Effector memory CD8-positive, alpha-beta T cell (primary cell): ENCODE results near the gene MOB3C.

Experiments used
- ATAC-seq: fragments of 150-1000 bp; cut with Tn5 transposase; replicated peaks from 2 replicates; pipeline ENCODE4 v1.10.0; 2021; ENCODE audit warnings: mild to moderate bottlenecking, moderate library complexity
- DNase-seq, 3 experiments: peaks; one replicate each; pipeline ENCODE4 v3.0.0; 2021
- H3K27ac Mint-ChIP-seq, 2 donors: one replicate each; pipeline ENCODE4 v1.8.0; 2022; ENCODE audit warnings: mild to moderate bottlenecking in 2 of 2, mixed read lengths in 2 of 2, moderate library complexity in 2 of 2
- H3K27me3 Mint-ChIP-seq, 2 donors: one replicate each; pipeline ENCODE4 v1.8.0; 2022; ENCODE audit warnings: mixed read lengths in 2 of 2
- H3K36me3 Mint-ChIP-seq: one replicate; pipeline ENCODE4 v1.8.0; 2022; ENCODE audit warnings: mild to moderate bottlenecking, moderate library complexity, mixed read lengths; ENCODE audit not compliant: insufficient read depth
- H3K4me1 Mint-ChIP-seq, 2 donors: one replicate each; pipeline ENCODE4 v1.8.0; 2022; ENCODE audit warnings: low read depth in 2 of 2, mixed read lengths in 2 of 2
- H3K4me3 Mint-ChIP-seq, 2 donors: one replicate each; pipeline ENCODE4 v1.8.0; 2022; ENCODE audit warnings: mild to moderate bottlenecking in 2 of 2, mixed read lengths in 2 of 2, moderate library complexity in 2 of 2
- H3K9me3 Mint-ChIP-seq, 2 donors: one replicate each; pipeline ENCODE4 v1.8.0; 2022; ENCODE audit warnings: mixed read lengths in 2 of 2

Gene MOB3C

DNA sequence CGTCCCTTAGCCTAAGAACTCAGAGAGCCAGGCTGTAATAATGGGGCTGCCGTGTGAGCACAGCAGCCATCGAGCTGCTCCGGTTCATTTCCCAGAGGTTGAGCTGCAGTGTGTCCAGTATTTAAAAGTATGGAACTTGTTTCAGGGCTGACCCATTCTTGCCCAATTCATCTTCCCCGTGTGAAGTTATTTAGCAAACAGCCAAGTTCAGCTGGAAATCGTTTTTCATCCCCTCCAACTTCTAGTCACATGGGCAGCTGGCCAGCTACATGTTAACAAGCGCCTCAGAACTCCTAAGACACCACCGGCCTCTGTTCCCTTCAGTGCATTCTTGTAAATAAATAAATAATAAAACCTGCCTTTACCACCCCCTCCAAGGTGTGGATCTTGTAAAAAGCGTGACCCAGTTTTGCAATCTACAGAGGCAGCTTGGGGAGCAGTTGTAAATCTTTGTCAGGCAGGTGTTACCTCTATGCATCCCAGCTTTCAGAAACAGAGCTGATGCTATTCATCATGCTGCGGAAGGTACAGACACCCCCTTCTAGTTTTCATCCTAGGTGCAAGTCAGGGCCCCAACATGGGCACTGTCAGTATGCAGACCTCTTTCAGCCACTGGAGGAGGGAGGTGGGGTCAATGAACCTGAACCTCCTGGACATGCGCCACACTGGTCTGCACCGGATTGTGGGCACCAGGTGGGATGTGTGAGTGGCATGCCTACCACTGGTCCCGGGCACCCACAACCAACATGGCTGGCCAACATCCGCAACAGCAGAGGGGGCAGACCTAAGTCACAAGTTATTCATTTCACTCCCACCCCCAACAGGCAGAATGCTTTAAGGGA is 46.5 kb downstream of the MOB3C start:
- peaks cover 0 to 3% of the 10 kb centered on the region in 2 donors for H3K4me1 Mint-ChIP-seq
- H3K27ac Mint-ChIP-seq, result no peak overlapping the region
- H3K27me3 Mint-ChIP-seq, result no peaks in the 10 kb centered on the region
- ATAC-seq (no peak), DNase-seq (no peak)
- no peak overlapping the region for H3K4me3 Mint-ChIP-seq
- peaks cover 30% of the 10 kb centered on the region for H3K36me3 Mint-ChIP-seq
- H3K9me3 Mint-ChIP-seq, result no peaks in the 10 kb centered on the region

GRCh38 chr1:46569116-46569515 is 47.5 kb downstream of the MOB3C start:
- Mint-ChIP-seq H3K4me1 (peaks cover 0 to 3% of the 10 kb centered on the region in 2 donors), H3K9me3 (no peaks in the 10 kb centered on the region), H3K36me3 (peaks cover 39% of the 10 kb centered on the region), H3K4me3 (no peak overlapping the region), H3K27me3 (no peaks in the 10 kb centered on the region), H3K27ac (no peak overlapping the region)
- DNase-seq, result no peak
- no peak for ATAC-seq

DNA sequence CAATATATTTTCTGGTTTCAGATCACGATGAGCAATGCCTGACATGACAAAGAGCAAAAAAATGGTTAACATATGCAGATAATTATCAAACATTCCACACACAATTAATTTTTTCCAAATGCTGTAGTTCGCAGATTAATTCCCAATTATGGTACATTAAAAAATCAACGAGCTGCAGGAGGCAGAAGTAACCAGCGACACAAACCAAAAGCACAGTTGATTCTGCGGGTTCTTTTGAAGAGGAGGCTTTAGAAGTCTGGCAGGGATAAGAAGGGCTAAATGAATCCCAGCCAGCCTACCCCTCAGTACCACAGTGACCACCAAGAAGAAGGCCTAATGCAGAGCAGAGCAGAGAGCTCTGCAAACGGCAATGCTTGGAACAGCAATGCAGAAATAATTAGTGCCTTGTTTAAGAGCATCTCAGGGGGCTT is 48.1 kb downstream of the MOB3C start:
- H3K4me1 Mint-ChIP-seq, result peaks cover 0 to 3% of the 10 kb centered on the region in 2 donors
- H3K27me3 Mint-ChIP-seq, result no peaks in the 10 kb centered on the region
- no peak for DNase-seq
- H3K27ac Mint-ChIP-seq, result no peak overlapping the region
- H3K4me3 Mint-ChIP-seq, result no peak overlapping the region
- peaks cover 41% of the 10 kb centered on the region for H3K36me3 Mint-ChIP-seq
- ATAC-seq, result no peak
- H3K9me3 Mint-ChIP-seq, result no peaks in the 10 kb centered on the region

DNA sequence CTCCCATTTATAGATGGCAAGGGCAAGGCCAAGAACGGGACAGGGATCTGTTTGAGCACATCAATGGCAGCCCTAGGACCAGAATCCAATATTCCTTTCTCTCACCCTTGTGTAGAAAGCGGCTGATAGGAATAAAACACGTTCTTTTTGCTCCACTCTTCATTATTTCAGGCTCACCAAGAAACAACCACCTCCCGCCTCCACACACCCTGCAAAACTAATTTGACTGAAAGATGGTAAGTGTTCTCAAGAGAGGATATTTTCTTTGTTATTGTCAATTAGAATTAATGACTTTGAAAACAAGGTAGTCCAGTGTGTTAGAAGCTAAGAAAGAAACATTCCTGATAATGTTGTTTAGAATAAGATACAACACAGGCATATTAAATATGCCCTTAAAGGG is 53.3 kb downstream of the MOB3C start:
- peak overlapping the region in 1 of 2 donors; percentile 22 for H3K27ac Mint-ChIP-seq
- H3K4me3 Mint-ChIP-seq, result no peak overlapping the region
- DNase-seq (no peak), ATAC-seq (no peak)
- H3K27me3 Mint-ChIP-seq, result no peaks in the 10 kb centered on the region
- peaks cover 0 to 3% of the 10 kb centered on the region in 2 donors for H3K4me1 Mint-ChIP-seq
- no peaks in the 10 kb centered on the region for H3K9me3 Mint-ChIP-seq
- H3K36me3 Mint-ChIP-seq, result peaks cover 53% of the 10 kb centered on the region

DNA sequence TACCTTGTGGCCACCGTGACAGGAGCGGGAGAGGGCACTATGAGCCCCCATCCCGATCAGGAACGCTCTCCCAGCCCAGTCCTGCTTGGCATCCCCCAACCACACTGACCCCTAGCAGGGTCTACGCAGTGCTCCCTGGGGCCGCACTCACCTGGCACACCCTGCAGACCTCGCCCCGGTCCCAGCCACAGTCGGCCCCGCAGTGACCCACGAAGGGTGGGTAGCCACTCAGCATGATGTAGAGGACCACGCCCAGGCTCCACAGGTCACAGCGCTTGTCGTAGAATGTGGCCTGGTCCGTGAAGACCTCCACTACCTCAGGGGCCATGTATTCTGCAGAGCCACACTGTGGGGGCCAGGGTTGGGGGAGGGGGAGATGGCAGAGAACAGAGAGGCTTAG is 54.1 kb downstream of the MOB3C start:
- Mint-ChIP-seq H3K4me1 (peaks cover 0 to 2% of the 10 kb centered on the region in 2 donors), H3K27ac (peak overlapping the region in 1 of 2 donors; percentile 75), H3K9me3 (no peaks in the 10 kb centered on the region), H3K36me3 (peaks cover 45% of the 10 kb centered on the region), H3K27me3 (no peaks in the 10 kb centered on the region), H3K4me3 (no peak overlapping the region)
- DNase-seq (no peak), ATAC-seq (no peak)

- H3K4me3 Mint-ChIP-seq, result no peak overlapping the region
Observed at GRCh38 chr1:46558966-46559365, 57.6 kb downstream of the MOB3C start.

DNA sequence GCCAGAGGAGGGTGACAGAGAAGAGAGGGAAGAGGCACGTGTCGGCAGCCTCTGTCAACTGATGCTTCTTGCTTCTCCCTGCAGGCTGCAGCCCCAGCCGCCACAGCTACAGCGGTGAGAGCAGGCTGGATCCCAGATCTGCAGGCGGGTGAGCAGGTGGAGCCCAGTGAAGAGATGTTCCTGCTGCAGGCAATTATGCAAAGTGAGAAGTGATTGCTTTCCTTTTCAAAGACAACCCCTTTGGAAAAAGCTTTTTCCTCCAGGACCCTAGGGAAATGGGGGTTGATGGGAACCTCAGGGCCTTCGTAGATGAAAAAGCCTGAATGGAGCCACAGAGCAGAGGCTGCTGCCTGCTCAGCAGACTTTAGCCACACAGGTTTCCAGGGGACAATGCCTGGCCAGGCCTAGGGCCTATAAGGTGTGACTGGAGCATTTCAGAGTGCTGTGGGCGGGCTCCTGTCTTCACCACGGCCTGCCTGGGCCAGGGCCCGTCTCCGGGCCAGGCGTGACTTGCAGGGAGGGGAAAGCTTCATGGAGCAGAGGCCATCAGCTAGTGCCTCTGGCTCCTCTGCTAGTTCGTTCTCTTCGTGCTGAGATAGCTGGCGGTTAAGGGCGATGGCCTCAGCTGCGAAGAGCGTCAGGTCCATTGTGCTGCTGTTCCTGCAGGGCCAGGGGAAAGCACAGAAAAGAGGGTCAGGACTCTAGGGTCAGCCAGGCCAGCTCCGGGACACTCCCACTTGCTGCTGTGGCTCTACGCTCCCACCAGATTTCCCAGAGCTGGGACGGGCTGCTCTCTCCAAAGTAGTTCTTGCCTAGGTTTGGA is 58.3 kb downstream of the MOB3C start:
- Mint-ChIP-seq H3K4me1 (peaks cover 0 to 10% of the 10 kb centered on the region in 2 donors), H3K27ac (peak overlapping the region in 1 of 2 donors; percentile 72), H3K36me3 (peaks cover 25% of the 10 kb centered on the region), H3K9me3 (no peaks in the 10 kb centered on the region), H3K27me3 (no peaks in the 10 kb centered on the region), H3K4me3 (no peak overlapping the region)
- DNase-seq, result no peak
- ATAC-seq, result no peak

More at GRCh38 chr1:46558966-46559365, 57.6 kb downstream of the MOB3C start:
- H3K4me1 Mint-ChIP-seq, result peaks cover 0 to 10% of the 10 kb centered on the region in 2 donors
- peaks cover 31% of the 10 kb centered on the region for H3K36me3 Mint-ChIP-seq
- H3K9me3 Mint-ChIP-seq, result no peaks in the 10 kb centered on the region
- no peak for ATAC-seq
- no peaks in the 10 kb centered on the region for H3K27me3 Mint-ChIP-seq
- DNase-seq, result no peak
- peak overlapping the region in 1 of 2 donors; percentile 72 for H3K27ac Mint-ChIP-seq
